HCT116 (cell line): ENCODE results near the gene CDH22. TPM values are rescaled to one million over a fixed set of nuclear protein-coding genes. Genes with fewer than 3 reads are reported as not detected.

Source experiments
- ATAC-seq: fragments of 200-7000 bp; cut with Tn5 transposase; 2 replicates; pipeline ENCODE4 v1.9.1; 2020; ENCODE audit warnings: mild to moderate bottlenecking, moderate library complexity
- BruUV-seq: library from RNA; stranded (reverse); fragments of 400-500 nt; replicated peaks from 2 replicates; lab custom pipeline; 2021; lab: Mats Ljungman, UMichigan
- CTCF ChIA-PET: fragments of 300-600 bp; sonication (Branson Sonifier 250); formaldehyde crosslinking; loops from one replicate; lab custom pipeline; 2021; ENCODE audit warnings: antibody characterized with exemption; lab: Charles Lee
- POLR2A ChIA-PET: fragments of 300-600, 350-600 bp; sonication (Branson Sonifier 250); formaldehyde crosslinking; loops from one replicate; lab custom pipeline; 2021; ENCODE audit warnings: antibody characterized with exemption; lab: Charles Lee
- RAD21 ChIA-PET, 2 experiments: fragments of 300-600 bp; sonication (Branson Sonifier 250); formaldehyde crosslinking; loops; one replicate each; lab custom pipeline; 2023; ENCODE audit warnings: low total read pairs in 2 of 2; ENCODE audit not compliant: uncharacterized antibody in 2 of 2, unreplicated experiment in 2 of 2, low non-redundant PET in 1 of 2; lab: Charles Lee
- DNase-seq: peaks from one replicate; pipeline ENCODE4 v3.0.0-alpha.2; 2010; ENCODE audit warnings: low read depth, low spot score
- H2AFZ ChIP-seq: fragments of 200-600 bp; shearing (Covaris generic), sonication (generic); 2 replicates; pipeline ENCODE4 v1.6.1; 2017; ENCODE audit warnings: low read depth, mixed run types, mixed read lengths, antibody characterized with exemption, low read length; ENCODE audit not compliant: poor library complexity, severe bottlenecking
- H3K27ac ChIP-seq: 2 replicates; pipeline ENCODE4 v1.5.1; 2012; ENCODE audit warnings: low read depth, low read length
- H3K27me3 ChIP-seq: fragments of 200-600 bp; sonication (generic); 2 replicates; pipeline ENCODE4 v1.6.1; 2016; ENCODE audit warnings: mixed run types, low read length, mixed read lengths; ENCODE audit not compliant: insufficient read depth
- H3K36me3 ChIP-seq, 2 experiments: fragments of 200-500 bp in 1 of 2; fragments of 200-600 bp in 1 of 2; sonication (Bioruptor generic) in 1 of 2; sonication (generic) in 1 of 2; 2 replicates each; pipeline versions ENCODE4 v1.5.1 to v1.6.1; 2014 to 2016; ENCODE audit warnings: low read length in 2 of 2, inconsistent platforms in 1 of 2, mixed read lengths in 1 of 2, mixed run types in 1 of 2; ENCODE audit not compliant: insufficient read depth in 2 of 2, control insufficient read depth in 1 of 2
- H3K4me1 ChIP-seq, 2 experiments: fragments of 200-600 bp in 1 of 2; sonication (generic) in 1 of 2; 2 replicates each; pipeline versions ENCODE4 v1.5.1 to v1.6.1; 2012 to 2017; ENCODE audit warnings: low read length in 2 of 2, inconsistent platforms in 1 of 2, mild to moderate bottlenecking in 1 of 2, mixed read lengths in 1 of 2, mixed run types in 1 of 2, moderate library complexity in 1 of 2; ENCODE audit not compliant: insufficient read depth in 2 of 2, control insufficient read depth in 1 of 2
- H3K4me2 ChIP-seq: fragments of 200-600 bp; sonication (generic); 2 replicates; pipeline ENCODE4 v1.6.1; 2017; ENCODE audit warnings: mixed run types, low read length, mixed read lengths
- H3K4me3 ChIP-seq, 2 experiments: fragments of 200-600 bp in 1 of 2; sonication (generic) in 1 of 2; replicated peaks in 1 of 2; 2 replicates each; pipeline ENCODE4 v1.5.1; 2011 to 2016; ENCODE audit warnings: low read length in 2 of 2, control low read depth in 1 of 2, low read depth in 1 of 2, mild to moderate bottlenecking in 1 of 2, mixed read lengths in 1 of 2, mixed run types in 1 of 2
- H3K79me2 ChIP-seq: fragments of 200-600 bp; sonication (generic); 2 replicates; pipeline ENCODE4 v1.6.1; 2017; ENCODE audit warnings: mild to moderate bottlenecking, mixed run types, low read length, moderate library complexity, mixed read lengths; ENCODE audit not compliant: insufficient read depth
- H3K9ac ChIP-seq: fragments of 200-600 bp; sonication (generic); 2 replicates; pipeline ENCODE4 v1.6.1; 2016; ENCODE audit warnings: low read length, mixed read lengths
- H3K9me2 ChIP-seq: fragments of 200-600 bp; sonication (generic), shearing (Covaris generic); 2 replicates; pipeline ENCODE4 v1.6.1; 2017; ENCODE audit warnings: mixed run types, mild to moderate bottlenecking, moderate library complexity; ENCODE audit not compliant: insufficient read depth
- H3K9me3 ChIP-seq, 2 experiments: fragments of 200-500 bp in 1 of 2; fragments of 200-600 bp in 1 of 2; sonication (Bioruptor generic) in 1 of 2; sonication (generic) in 1 of 2; 2 replicates each; pipeline ENCODE4 v1.6.1; 2014 to 2017; ENCODE audit warnings: low read length in 2 of 2, mixed read lengths in 2 of 2, inconsistent platforms in 1 of 2, low read depth in 1 of 2, mild to moderate bottlenecking in 1 of 2, mixed run types in 1 of 2, moderate library complexity in 1 of 2; ENCODE audit not compliant: control insufficient read depth in 1 of 2, insufficient read depth in 1 of 2
- H4K20me1 ChIP-seq: fragments of 200-600 bp; sonication (generic), shearing (Covaris generic); 2 replicates; pipeline ENCODE4 v1.6.1; 2017; ENCODE audit warnings: mixed run types, mild to moderate bottlenecking, moderate library complexity; ENCODE audit not compliant: insufficient read depth
- CEBPB ChIP-seq: IDR thresholded peaks from 2 replicates; pipeline ENCODE4 v1.6.1; 2012; ENCODE audit warnings: low read depth
- EGR1 ChIP-seq: IDR thresholded peaks from 2 replicates; pipeline ENCODE4 v1.6.1; 2012; ENCODE audit warnings: low read depth
- ELF1 ChIP-seq: IDR thresholded peaks from 2 replicates; pipeline ENCODE4 v1.6.1; 2012; ENCODE audit warnings: low read depth, borderline replicate concordance
- EZH2 ChIP-seq: fragments of 200-600 bp; sonication (generic); IDR thresholded peaks from 2 replicates; pipeline ENCODE4 v1.6.1; 2017; ENCODE audit warnings: antibody characterized with exemption, mixed run types
- EZH2phosphoT487 ChIP-seq: fragments of 200-600 bp; IDR thresholded peaks from 2 replicates; pipeline ENCODE4 v1.6.1; 2018; ENCODE audit warnings: antibody characterized with exemption, borderline replicate concordance
- FOSL1 ChIP-seq: IDR thresholded peaks from 2 replicates; pipeline ENCODE4 v1.6.1; 2012; ENCODE audit warnings: low read depth
- JUND ChIP-seq: IDR thresholded peaks from 2 replicates; pipeline ENCODE4 v1.6.1; 2012
- POLR2A ChIP-seq: IDR thresholded peaks from 2 replicates; pipeline ENCODE4 v1.7.0; 2011; ENCODE audit warnings: borderline replicate concordance; ENCODE audit not compliant: insufficient read depth, insufficient read length; ENCODE audit errors: extremely low read depth
- POLR2AphosphoS5 ChIP-seq: IDR thresholded peaks from 2 replicates; pipeline ENCODE4 v1.6.1; 2011; ENCODE audit warnings: mild to moderate bottlenecking, low read depth, low read length, moderate library complexity
- RAD21 ChIP-seq: IDR thresholded peaks from 2 replicates; pipeline ENCODE4 v1.6.1; 2012; ENCODE audit warnings: low read depth, mild to moderate bottlenecking
- SIN3A ChIP-seq: IDR thresholded peaks from 2 replicates; pipeline ENCODE4 v1.6.1; 2012; ENCODE audit warnings: low read depth
- SP1 ChIP-seq: IDR thresholded peaks from 2 replicates; pipeline ENCODE4 v1.6.1; 2012; ENCODE audit warnings: low read depth
- SRF ChIP-seq: IDR thresholded peaks from 2 replicates; pipeline ENCODE4 v1.6.1; 2012; ENCODE audit warnings: low read depth
- TCF7L2 ChIP-seq: IDR thresholded peaks from 2 replicates; pipeline ENCODE4 v1.7.0; 2011; ENCODE audit warnings: borderline replicate concordance, inconsistent platforms; ENCODE audit not compliant: insufficient read depth, insufficient read length; ENCODE audit errors: extremely low read depth
- YY1 ChIP-seq: IDR thresholded peaks from 2 replicates; pipeline ENCODE4 v1.6.1; 2011; ENCODE audit warnings: low read length, low read depth, moderate library complexity, mild to moderate bottlenecking; ENCODE audit not compliant: insufficient replicate concordance; ENCODE audit errors: extremely low read depth
- ZFX ChIP-seq: fragments of 450-650 bp; IDR thresholded peaks from 2 replicates; pipeline ENCODE4 v1.6.1; 2017
- intact Hi-C: fragments of 100-400 bp; cut with micrococcal nuclease; formaldehyde crosslinking; loops from 2 replicates; pipeline ENCODE4 v1.10.0; 2022
- total RNA-seq: library from RNA; stranded (reverse); gene quantifications from one replicate; pipeline ENCODE4 v1.2.1, GENCODE V29; 2021; ENCODE audit not compliant: unreplicated experiment
- TF ChIP-seq, protein P1 (sequence below): IDR thresholded peaks from 2 replicates; pipeline ENCODE4 v1.6.1; 2012
- TF ChIP-seq, protein P2 (sequence below): IDR thresholded peaks from 2 replicates; pipeline ENCODE4 v1.6.1; 2011; ENCODE audit warnings: mild to moderate bottlenecking, low read length, moderate library complexity; ENCODE audit not compliant: insufficient replicate concordance; ENCODE audit errors: extremely low read depth
- TF ChIP-seq, protein P3 (sequence below): IDR thresholded peaks from 2 replicates; pipeline ENCODE4 v1.6.1; 2012; ENCODE audit warnings: low read depth
- TF ChIP-seq, protein P4 (sequence below), 3 experiments: fragments of 200-600 bp in 1 of 3; sonication (generic) in 1 of 3; IDR thresholded peaks in 2 of 3; conservative IDR thresholded peaks in 1 of 3; 2 replicates each; pipeline ENCODE4 v1.5.1; 2012 to 2017; ENCODE audit warnings: low read depth in 2 of 3, low read length in 2 of 3, antibody characterized with exemption in 1 of 3, borderline replicate concordance in 1 of 3, control low read depth in 1 of 3, mild to moderate bottlenecking in 1 of 3, mixed read lengths in 1 of 3, mixed run types in 1 of 3, moderate library complexity in 1 of 3; ENCODE audit not compliant: insufficient read depth in 1 of 3

The CDH22 gene
- total RNA-seq, 1 experiment from 2014 or later, result 1.8 TPM

DNA sequence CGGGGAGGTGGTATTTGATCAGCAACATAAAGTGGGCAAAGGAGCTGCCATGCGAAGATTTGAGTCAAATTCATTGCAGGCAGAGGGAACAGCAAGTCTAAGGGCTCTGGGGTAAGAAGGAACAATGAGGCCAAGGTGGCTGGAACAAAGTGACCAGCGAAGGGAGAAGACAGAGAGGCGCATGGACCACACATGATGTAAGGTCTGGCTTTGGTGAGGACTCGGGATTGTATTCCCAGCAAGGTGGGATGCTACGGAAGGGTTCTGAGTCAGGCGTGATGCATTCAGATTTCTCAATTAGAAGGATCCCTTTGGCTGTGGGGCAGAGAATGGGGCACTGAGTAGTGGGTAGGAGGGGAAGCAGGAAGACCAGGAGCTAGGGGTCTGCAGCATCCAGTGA is 30.7 kb upstream of the CDH22 start:
- ChIA-PET RAD21 (no interaction called here), POLR2A (no interaction called here), CTCF (no interaction called here)
- H2AFZ ChIP-seq, result no peak overlapping the region
- peaks cover 27% of the 10 kb centered on the region; the same call in 1 of the 2 replicates for H3K27me3 ChIP-seq
- TF ChIP-seq EZH2phosphoT487 (no peak), RAD21 (no peak), EGR1 (no peak), SIN3A (no peak), ZFX (no peak), CEBPB (no peak), ELF1 (no peak), FOSL1 (no peak), SRF (no peak), POLR2A (no peak), EZH2 (no peak), YY1 (no peak), TCF7L2 (no peak), SP1 (no peak), JUND (no peak), POLR2AphosphoS5 (no peak)
- TF ChIP-seq, protein P1, sequence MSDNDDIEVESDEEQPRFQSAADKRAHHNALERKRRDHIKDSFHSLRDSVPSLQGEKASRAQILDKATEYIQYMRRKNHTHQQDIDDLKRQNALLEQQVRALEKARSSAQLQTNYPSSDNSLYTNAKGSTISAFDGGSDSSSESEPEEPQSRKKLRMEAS, result no peak
- TF ChIP-seq, protein P2, sequence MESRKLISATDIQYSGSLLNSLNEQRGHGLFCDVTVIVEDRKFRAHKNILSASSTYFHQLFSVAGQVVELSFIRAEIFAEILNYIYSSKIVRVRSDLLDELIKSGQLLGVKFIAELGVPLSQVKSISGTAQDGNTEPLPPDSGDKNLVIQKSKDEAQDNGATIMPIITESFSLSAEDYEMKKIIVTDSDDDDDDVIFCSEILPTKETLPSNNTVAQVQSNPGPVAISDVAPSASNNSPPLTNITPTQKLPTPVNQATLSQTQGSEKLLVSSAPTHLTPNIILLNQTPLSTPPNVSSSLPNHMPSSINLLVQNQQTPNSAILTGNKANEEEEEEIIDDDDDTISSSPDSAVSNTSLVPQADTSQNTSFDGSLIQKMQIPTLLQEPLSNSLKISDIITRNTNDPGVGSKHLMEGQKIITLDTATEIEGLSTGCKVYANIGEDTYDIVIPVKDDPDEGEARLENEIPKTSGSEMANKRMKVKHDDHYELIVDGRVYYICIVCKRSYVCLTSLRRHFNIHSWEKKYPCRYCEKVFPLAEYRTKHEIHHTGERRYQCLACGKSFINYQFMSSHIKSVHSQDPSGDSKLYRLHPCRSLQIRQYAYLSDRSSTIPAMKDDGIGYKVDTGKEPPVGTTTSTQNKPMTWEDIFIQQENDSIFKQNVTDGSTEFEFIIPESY, result no peak
- TF ChIP-seq, protein P3, sequence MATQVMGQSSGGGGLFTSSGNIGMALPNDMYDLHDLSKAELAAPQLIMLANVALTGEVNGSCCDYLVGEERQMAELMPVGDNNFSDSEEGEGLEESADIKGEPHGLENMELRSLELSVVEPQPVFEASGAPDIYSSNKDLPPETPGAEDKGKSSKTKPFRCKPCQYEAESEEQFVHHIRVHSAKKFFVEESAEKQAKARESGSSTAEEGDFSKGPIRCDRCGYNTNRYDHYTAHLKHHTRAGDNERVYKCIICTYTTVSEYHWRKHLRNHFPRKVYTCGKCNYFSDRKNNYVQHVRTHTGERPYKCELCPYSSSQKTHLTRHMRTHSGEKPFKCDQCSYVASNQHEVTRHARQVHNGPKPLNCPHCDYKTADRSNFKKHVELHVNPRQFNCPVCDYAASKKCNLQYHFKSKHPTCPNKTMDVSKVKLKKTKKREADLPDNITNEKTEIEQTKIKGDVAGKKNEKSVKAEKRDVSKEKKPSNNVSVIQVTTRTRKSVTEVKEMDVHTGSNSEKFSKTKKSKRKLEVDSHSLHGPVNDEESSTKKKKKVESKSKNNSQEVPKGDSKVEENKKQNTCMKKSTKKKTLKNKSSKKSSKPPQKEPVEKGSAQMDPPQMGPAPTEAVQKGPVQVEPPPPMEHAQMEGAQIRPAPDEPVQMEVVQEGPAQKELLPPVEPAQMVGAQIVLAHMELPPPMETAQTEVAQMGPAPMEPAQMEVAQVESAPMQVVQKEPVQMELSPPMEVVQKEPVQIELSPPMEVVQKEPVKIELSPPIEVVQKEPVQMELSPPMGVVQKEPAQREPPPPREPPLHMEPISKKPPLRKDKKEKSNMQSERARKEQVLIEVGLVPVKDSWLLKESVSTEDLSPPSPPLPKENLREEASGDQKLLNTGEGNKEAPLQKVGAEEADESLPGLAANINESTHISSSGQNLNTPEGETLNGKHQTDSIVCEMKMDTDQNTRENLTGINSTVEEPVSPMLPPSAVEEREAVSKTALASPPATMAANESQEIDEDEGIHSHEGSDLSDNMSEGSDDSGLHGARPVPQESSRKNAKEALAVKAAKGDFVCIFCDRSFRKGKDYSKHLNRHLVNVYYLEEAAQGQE, result no peak
- TF ChIP-seq, protein P4, sequence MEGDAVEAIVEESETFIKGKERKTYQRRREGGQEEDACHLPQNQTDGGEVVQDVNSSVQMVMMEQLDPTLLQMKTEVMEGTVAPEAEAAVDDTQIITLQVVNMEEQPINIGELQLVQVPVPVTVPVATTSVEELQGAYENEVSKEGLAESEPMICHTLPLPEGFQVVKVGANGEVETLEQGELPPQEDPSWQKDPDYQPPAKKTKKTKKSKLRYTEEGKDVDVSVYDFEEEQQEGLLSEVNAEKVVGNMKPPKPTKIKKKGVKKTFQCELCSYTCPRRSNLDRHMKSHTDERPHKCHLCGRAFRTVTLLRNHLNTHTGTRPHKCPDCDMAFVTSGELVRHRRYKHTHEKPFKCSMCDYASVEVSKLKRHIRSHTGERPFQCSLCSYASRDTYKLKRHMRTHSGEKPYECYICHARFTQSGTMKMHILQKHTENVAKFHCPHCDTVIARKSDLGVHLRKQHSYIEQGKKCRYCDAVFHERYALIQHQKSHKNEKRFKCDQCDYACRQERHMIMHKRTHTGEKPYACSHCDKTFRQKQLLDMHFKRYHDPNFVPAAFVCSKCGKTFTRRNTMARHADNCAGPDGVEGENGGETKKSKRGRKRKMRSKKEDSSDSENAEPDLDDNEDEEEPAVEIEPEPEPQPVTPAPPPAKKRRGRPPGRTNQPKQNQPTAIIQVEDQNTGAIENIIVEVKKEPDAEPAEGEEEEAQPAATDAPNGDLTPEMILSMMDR (IDR thresholded peaks at IDR 0.05 in 2 of 3, conservative IDR thresholded peaks at IDR 0.05 in 1 of 3; ENCODE audit: borderline replicate concordance in 1 of 3, insufficient read depth in 1 of 3, low read depth in 2 of 3, low read length in 2 of 3), result no peak
- intact Hi-C loops, result loop anchor here (2.0 kb wide), 1 partner anchor 74 kb away; no protein-coding TSS in a partner anchor
- H3K4me2 ChIP-seq, result no peak overlapping the region
- ATAC-seq (no peak), DNase-seq (no peak)
- H3K36me3 ChIP-seq, result no peaks in the 10 kb centered on the region
- H4K20me1 ChIP-seq, result no peaks in the 10 kb centered on the region
- H3K9me2 ChIP-seq, result no peaks in the 10 kb centered on the region
- H3K9me3 ChIP-seq, result no peaks in the 10 kb centered on the region
- H3K79me2 ChIP-seq, result no peaks in the 10 kb centered on the region
- no peak overlapping the region for H3K9ac ChIP-seq
- no peak overlapping the region for H3K27ac ChIP-seq
- no TSS peak for BruUV-seq
- no peaks in the 10 kb centered on the region for H3K4me1 ChIP-seq
- no peak overlapping the region for H3K4me3 ChIP-seq
